GM21723 (cell line): Measurements from ENCODE around the gene MAN2A2.
A peak's percentile ranks its signal among the peaks of the same experiment; 100 is the strongest.
"Not testable (repeated sequence)": the region's sequence is repeated elsewhere in the genome, so short reads cannot be mapped to it uniquely, and the experiment has no call there.

Source experiments
- ATAC-seq: cut with Tn5 transposase; IDR thresholded peaks from one replicate; pipeline ENCODE4 v1.9.1; 2021; ENCODE audit warnings: mild to moderate bottlenecking, moderate library complexity; ENCODE audit not compliant: unreplicated experiment

The MAN2A2 gene

DNA sequence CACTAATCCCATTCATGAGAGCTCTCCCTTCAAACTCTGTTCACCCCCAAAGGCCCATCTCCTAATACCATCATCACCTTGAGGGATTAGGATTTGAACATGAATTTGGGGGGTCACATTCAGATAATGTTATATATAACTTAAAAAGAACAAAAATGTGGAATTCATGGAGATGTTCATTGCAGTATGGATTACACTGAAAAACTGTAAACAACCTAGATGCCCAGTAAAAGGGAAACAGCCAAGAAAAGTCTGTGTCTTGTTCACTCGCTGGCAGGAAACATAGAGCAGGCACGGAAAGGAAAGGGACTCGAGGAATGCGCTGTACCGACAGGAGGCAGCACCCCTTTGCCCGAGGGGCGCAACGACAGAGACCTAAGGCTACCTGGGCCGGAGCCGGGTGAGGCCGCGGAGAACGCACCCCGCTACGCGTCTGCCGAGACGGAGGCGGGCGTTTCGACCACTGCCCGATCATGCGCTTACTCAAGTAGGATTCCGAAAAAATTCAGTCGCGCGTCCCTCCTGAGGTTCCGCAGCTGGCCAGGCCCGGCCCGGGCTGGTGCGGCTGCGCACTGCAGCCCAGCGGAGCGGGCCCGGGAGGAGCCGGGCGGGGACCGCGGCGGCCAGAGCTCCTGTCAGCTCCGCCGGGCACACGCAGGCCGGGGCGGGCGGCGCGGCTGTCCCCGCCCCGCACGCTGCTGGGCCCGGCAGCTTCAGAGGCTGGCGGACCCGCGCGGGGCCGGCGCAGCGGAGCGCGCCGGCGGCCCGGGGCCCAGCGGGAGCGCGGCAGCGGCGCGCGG, 862 bp upstream of the MAN2A2 start:
- ATAC-seq: peak; percentile 71

DNA sequence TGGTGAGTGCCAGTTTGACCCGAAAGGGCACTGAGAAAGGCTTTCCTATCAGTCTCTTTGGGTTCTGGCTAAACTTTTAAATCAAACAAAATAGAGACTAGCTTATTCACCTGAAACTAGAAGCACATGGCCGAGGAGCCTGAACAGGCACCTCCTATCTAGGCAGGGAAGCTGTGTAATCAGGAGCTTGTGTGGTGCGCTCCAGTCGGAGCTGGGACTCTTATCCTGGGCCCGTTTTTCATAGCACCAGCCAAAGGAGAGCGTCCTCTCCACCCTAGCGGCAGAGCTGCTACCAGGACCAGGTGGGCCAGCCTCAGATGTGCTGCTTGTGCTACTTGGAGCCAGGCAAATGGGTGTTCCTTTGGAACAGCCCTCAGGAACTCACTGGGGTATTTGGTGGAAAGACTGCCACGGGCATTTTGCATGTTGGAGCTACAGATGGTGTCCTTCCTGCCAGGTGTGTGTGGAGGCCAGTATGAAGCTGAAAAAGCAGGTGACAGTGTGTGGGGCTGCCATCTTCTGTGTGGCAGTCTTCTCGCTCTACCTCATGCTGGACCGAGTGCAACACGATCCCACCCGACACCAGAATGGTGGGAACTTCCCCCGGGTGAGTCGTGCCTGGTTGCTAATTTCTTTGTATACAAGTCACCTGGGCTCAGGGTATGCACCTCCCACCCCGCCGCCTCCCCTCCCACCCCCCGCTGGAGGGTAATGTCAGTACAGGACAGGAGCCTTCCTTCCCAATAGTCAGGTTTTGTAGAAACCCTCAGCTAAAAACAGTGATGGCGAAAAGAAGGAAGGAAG, 833 bp downstream of the MAN2A2 start:
- no peak for ATAC-seq

DNA sequence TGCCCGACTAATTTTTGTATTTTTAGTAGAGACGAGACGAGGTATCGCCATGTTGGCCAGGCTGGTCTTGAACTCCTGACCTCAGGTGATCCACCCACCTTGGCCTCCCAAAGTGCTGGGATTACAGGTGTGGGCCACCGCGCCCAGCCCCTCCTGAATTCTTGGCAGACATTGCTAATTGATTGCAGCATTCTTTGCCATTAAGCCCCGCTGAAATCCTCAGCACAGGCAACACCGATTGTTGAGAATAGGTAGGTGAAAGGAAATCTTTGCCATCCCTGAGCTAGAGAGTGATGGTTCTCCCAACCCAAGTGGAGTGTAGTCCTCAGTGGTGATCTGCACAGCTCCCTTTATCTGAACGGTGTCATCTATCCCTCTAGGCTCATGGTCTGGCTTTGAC, 1.6 kb downstream of the MAN2A2 start:
- ATAC-seq: no peak

DNA sequence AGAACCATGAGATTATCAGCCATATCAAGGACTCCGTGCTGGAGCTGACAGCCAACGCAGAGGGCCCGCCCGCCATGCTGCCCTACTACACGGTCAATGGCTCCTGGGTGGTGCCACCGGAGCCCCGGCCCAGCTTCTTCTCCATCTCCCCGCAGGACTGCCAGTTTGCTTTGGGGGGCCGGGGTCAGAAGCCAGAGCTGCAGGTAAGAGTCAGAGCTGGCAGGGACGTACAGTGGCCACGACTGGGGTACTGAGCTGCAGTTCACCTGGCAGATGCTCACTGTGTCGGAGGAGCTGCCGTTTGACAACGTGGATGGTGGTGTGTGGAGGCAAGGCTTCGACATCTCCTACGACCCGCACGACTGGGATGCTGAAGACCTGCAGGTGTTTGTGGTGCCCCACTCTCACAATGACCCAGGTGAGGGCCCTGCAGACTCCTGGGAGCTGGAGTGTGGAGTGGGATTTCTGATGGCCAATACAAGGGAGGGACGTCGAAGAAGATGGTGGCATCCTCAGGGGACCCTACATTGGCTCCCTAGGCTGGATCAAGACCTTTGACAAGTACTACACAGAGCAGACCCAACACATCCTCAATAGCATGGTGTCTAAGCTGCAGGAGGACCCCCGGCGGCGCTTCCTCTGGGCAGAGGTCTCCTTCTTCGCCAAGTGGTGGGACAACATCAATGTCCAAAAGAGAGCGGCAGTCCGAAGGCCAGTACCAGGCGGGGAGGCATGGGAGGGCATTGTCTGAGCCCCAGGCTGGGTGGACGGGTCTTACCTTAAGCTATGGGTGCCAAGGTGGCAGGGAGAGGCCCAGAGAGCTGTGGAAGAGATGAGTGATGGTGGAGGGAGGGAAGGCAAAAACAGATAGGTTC, 2.4 kb downstream of the MAN2A2 start:
- ATAC-seq: no peak

DNA sequence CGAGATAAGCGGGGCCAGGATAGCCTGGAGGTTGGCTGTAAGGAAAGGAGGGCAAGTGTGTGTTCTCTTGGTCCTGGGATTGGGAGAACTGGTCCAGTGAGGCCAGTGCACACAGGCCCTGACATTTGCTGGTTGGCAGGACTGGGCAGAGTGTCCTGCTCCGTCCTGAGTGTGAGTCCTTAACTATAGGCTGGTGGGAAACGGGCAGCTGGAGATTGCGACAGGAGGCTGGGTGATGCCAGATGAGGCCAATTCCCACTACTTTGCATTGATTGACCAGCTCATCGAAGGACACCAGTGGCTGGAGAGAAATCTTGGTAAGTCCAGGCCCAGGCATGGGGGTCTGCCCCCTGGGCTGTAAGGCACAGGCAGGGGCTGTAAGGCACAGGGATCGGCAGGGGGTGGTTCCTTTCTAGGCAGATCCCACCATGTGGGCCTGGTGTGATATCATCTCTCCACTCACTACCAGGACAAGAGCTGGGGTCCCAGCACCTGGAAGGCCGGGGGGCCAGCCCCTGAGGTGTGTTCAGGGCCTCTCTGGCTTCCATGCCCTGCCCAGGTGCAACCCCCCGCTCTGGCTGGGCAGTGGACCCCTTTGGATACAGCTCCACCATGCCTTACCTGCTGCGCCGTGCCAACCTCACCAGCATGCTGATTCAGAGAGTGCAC, 3.2 kb downstream of the MAN2A2 start:
- no peak for ATAC-seq

DNA sequence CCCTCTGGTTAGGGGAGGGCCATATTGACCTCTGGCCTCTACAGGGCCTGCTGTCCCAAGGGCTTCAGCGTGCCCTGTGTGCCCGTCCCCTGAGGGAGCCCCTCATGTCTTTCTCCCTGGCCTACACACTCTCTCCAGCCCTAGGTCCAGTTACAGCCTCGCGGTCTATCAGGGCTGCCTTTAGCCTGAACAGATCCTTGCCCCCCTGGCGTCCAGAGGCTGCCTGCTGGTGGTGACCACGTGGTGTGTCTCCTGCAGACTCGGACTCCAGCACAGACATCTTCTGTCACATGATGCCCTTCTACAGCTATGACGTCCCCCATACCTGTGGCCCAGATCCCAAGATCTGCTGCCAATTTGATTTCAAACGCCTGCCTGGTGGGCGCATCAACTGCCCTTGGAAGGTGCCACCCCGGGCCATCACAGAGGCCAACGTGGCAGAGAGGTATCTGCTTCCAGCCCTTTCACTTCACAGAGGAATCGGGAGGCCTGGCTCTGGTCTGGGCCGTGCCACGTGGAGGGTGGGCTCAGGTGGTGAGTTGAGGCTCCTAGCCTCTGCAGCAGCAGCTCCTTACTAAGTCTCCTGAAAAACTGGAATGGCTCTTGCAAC, 4.1 kb downstream of the MAN2A2 start:
- ATAC-seq: no peak

DNA sequence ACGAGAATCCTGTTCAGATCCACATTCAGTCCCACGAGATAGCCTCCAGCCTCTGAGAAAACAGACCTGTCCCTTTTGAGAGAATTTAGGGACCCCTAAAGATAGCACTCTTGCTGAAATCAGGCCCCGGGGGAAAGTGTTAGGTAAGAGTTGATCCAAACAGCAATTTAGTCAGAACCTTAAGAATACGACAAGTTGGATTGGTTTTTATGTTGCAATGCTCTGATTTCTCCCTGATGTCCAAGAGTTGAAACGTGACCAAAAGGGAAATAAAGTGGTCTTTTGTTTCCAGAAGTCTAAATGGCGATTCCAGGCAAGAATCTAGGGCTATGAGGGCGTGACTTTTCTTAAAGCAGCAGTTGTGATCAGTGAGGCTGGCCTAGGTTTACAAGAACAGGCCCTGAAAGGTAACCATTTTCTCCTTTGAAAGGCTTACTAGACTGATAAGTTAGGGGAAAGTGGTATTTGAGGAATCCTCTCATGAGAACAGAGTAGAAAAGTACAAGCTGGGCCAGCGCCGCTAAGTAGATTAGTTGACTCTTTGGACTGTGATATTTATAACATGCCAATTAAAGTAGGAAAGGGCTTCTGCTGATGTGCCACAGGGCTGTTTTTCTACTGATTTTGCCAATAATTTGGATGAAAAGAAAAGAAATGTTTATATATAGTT, 4.9 kb downstream of the MAN2A2 start:
- ATAC-seq: no peak

DNA sequence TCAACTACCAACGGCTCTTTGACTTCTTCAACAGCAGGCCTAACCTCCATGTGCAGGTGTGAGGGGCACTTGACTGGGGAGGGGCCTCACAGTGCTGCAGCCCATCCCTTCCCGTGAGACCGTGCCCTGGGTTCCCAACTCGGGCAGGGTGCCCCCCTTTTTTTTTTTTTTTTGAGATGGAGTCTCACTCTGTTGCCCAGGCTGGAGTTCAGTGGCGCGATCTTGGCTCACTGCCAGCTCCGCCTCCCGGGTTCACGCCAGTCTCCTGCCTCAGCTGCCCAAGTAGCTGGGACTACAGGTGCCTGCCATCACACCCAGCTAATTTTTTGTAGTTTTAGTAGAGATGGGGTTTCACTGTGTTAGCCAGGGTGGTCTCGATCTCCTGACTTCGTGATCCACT, 6.3 kb downstream of the MAN2A2 start:
- ATAC-seq: not testable (repeated sequence)

DNA sequence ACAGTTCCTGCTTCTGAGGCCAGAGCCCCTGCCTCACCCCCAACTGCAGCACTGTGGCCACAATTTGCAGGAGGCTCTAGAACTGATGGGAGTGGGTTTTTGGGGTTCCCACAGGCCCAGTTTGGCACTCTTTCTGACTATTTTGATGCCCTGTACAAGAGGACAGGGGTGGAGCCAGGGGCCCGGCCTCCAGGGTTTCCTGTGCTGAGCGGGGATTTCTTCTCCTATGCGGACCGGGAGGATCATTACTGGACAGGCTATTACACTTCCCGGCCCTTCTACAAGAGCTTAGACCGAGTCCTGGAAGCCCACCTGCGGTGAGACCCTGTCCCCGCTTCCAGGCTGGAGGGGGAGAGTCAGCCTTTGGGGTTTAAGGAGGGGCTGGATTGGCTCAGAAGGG, 6.9 kb downstream of the MAN2A2 start:
- ATAC-seq: no peak

DNA sequence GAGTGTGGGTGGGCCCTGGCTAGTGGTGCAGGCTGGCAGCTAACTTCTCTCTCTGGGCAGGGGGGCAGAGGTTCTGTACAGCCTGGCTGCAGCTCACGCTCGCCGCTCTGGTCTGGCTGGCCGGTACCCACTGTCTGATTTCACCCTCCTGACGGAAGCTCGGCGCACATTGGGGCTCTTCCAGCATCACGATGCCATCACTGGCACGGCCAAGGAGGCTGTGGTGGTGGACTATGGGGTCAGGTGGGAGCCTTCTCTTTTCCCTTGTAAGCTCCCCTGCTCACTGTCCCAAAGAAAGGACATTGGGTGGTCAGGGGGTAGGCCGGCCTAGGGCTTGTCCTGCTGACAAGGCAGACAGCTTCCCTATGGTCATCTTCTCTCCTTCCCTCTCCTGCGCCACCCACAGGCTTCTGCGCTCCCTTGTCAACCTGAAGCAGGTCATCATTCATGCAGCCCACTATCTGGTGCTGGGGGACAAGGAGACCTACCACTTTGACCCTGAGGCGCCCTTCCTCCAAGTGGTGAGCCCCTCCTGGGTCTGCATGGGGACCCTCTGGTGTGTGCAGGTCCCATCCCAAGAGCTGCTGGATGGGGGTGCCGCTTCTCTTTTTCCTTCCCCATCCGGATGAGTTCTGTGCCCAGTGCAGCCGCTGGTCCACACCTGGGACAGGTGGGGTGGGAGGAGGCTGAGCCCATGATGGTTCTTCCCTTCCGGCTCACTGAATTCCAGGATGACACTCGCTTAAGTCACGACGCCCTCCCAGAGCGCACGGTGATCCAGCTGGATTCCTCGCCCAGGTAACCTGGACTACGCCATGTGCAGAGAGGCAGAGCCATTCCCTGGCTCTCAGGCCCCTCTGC, 7.6 kb downstream of the MAN2A2 start:
- no peak for ATAC-seq

DNA sequence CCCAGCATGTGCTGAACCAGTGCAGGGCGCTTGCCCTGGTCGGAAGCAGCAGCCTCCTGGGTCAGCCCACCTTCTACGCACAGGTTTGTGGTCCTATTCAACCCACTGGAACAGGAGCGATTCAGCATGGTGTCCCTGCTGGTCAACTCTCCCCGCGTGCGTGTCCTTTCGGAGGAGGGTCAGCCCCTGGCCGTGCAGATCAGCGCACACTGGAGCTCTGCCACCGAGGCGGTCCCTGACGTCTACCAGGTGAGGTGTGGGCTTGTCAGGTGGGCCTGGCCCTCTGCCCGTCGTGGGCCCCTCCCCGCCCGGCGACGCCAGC, 8.2 kb downstream of the MAN2A2 start:
- no peak for ATAC-seq

DNA sequence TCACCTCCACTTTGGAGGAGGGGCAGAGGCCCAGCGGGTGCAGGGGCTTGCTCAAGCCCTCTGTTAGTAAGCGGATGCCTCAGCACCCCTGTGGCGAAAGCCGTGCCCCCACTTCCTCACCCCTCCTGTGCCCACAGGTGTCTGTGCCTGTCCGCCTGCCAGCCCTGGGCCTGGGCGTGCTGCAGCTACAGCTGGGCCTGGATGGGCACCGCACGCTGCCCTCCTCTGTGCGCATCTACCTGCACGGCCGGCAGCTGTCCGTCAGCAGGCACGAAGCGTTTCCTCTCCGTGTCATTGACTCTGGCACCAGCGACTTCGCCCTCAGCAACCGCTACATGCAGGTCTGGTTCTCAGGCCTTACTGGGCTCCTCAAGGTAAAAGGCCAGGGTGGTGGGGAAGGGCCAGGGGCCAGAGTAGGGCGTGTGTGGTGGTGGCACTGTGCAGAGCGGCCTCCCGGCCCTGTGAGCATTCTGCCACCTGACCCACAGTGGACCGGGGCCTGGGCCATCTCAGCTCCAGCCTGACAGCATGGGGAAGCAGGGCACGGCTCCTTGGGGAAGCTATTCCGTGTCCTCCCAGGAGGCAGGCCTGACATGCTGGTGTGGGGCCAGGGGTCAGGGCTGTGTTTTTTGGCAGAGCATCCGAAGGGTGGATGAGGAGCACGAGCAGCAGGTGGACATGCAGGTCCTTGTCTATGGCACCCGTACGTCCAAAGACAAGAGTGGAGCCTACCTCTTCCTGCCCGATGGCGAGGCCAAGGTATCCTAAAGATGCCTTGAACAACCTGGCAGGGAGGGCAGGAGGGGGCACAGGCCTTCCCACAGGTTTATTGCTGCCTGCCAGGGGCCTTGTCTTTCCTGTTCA, 9.0 kb downstream of the MAN2A2 start:
- no peak for ATAC-seq

DNA sequence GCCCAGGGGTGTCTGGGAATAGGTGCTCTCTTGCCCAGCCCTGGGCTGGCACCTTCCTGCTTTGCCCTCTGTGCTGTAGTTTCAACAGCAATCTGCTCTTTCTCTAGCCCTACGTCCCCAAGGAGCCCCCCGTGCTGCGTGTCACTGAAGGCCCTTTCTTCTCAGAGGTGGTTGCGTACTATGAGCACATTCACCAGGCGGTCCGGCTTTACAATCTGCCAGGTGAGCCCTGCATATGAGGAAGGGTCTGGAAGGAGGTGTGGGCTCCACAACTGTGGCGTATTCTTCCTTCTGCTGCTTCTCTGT, 9.6 kb downstream of the MAN2A2 start:
- ATAC-seq: no peak

DNA sequence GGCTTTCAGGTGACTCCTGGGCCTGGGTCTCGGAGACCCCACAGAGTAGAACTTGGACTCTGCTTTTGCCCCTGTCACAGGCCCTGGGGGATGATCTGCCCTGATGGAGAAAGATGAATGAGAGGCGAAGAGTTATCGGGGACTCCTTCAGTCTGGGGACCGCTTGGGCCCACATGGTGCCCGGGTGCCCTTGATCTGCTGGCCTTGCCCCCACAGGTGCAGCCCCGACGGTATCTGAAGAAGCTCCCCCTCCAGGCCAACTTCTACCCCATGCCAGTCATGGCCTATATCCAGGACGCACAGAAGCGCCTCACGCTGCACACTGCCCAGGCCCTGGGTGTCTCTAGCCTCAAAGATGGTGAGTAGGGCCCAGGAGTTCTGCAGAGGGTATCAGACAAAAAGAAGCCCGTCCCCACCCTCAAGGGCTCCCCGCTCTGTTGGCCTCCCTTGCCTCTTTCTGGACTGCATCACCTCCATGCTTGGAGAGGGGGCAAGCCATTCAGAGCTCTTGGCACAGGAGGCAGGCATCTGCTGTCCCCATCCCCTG, 10.4 kb downstream of the MAN2A2 start:
- ATAC-seq: no peak

DNA sequence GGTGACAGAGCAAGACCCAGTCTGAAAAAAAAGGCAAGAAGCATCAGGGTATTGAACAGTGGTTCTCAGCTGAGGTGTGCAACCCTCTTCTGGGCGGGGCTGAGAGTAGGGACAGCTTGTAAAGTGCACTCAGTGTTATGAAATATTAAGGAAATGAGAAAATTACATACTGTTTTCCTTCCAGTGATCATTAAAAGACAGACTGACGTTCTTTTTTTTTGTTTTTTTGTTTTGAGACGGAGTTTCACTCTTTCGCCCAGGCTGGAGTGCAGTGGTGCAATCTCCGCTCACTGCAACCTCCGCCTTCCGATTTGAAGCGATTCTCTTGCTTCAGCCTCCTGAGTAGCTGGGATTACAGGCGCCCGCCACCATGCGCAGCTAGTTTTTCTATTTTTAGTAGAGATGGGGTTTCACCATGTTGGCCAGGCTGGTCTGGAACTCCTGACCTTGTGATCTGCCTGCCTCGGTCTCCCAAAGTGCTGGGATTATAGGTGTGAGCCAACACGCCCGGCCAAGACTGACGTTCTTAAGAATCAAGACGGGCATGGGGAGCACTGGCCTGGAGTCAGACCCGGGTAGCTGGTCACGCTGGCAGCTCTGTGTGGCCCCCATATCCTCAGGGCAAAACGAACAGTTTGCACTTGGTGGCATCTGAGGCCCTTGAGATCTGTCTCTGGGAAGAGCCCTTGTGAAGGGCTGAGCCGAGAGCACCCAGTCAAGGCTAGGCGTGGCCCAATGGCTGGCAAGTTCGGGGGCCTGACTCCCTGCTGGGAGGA, 11.4 kb downstream of the MAN2A2 start:
- ATAC-seq: no peak

DNA sequence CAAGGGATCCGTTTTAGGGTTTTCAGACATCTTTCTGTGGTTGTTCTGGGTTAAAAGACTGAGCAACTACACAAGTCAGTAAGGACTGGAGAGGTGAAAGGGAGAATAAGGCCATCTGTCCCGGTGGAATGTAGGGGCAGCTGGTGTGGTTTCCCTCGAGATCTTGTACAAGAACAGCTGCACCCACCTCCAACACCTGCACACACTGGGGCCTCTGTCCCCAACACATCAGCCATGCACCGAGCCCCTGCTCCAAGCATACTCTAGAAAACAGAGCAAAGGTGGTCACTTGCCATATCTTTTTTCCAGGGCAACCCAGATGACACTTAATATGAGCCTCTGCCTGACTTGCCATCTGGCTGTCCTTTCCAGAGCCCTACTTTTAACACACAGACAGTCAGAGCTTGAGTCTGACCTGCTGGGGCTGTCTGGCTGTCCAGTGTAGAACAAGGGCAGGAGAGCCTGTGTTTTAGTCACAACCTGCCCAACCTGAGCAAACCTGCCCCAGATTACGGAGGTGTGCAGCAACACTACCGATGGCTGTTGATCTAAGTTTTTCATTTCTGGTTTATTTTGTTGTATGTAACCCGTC, 12.2 kb downstream of the MAN2A2 start:
- no peak for ATAC-seq
